Spleen (tissue), 3 donors: ENCODE measurements around the gene CENPM.

Experiments
- POLR2A ChIP-seq, 3 donors: fragments of 450-650 bp; IDR thresholded peaks; one replicate each; pipeline ENCODE4 v1.5.1; 2017; ENCODE audit warnings: antibody characterized with exemption in 3 of 3, mild to moderate bottlenecking in 1 of 3
- POLR2AphosphoS5 ChIP-seq, 3 donors: sonication (generic); formaldehyde crosslinking; IDR thresholded peaks; one replicate each; pipeline ENCODE4 v1.5.1; 2017; ENCODE audit warnings: antibody characterized with exemption in 3 of 3

DNA sequence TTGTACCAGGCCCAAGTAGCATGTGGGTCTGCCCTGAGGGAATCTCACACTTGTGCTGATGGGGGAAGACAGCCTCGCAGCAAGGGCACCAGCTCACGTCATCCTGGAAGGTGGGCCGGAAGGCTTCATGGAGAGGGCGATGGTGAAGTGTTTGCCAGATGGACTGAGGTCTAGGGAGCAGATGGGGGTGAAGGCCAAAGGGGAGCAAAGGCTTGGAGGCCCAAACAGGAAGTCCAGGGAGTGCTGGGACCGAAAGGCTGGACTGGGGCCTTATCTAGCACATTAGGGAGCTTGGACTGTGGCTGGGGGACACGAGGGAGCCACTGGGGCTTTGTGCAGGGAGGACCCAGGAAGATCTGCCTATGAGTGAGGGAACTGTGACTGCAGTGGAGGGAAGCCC, 19.1 kb downstream of the CENPM start:
- no peak for TF ChIP-seq POLR2A (IDR thresholded peaks at IDR 0.05)
- TF ChIP-seq POLR2AphosphoS5 (IDR thresholded peaks at IDR 0.05) = no peak
